Fibroblast of lung (primary cell): ENCODE measurements around the gene SHQ1. TPM values are rescaled to one million over a fixed set of nuclear protein-coding genes. Genes with fewer than 3 reads are reported as not detected.

ENCODE experiments used
- DNase-seq, 2 donors: peaks; one replicate each; pipeline versions ENCODE4 v3.0.0 to v3.0.0-alpha.2; 2010; ENCODE audit warnings: low read depth in 2 of 2
- H2AFZ ChIP-seq: 2 replicates; pipeline ENCODE4 v1.5.1; 2012; ENCODE audit warnings: low read length, control low read depth, inconsistent platforms
- H3K27ac ChIP-seq: 2 replicates; pipeline ENCODE4 v1.5.1; 2011; ENCODE audit warnings: low read length, control low read depth; ENCODE audit not compliant: insufficient read depth
- H3K27me3 ChIP-seq: 2 replicates; pipeline ENCODE4 v1.5.1; 2011; ENCODE audit warnings: mild to moderate bottlenecking, low read length; ENCODE audit not compliant: control insufficient read depth, insufficient read depth
- H3K36me3 ChIP-seq: 2 replicates; pipeline ENCODE4 v1.5.1; 2011; ENCODE audit warnings: low read length; ENCODE audit not compliant: control insufficient read depth, insufficient read depth
- H3K4me1 ChIP-seq: 2 replicates; pipeline ENCODE4 v1.5.1; 2011; ENCODE audit warnings: low read length; ENCODE audit not compliant: control insufficient read depth, insufficient read depth; ENCODE audit errors: extremely low read depth
- H3K4me2 ChIP-seq: 2 replicates; pipeline ENCODE4 v1.5.1; 2011; ENCODE audit warnings: low read length, control low read depth; ENCODE audit not compliant: insufficient read depth; ENCODE audit errors: extremely low read depth
- H3K4me3 ChIP-seq, 4 experiments: fragments of 200-600 bp in 1 of 4; sonication (generic) in 1 of 4; replicated peaks in 1 of 4; 2 replicates each; pipeline ENCODE4 v1.5.1; 2011 to 2016; ENCODE audit warnings: low read length in 4 of 4, low read depth in 3 of 4, mild to moderate bottlenecking in 3 of 4, control low read depth in 2 of 4, inconsistent platforms in 1 of 4, mixed read lengths in 1 of 4; ENCODE audit not compliant: insufficient read depth in 1 of 4; ENCODE audit errors: control extremely low read depth in 1 of 4
- H3K79me2 ChIP-seq: 2 replicates; pipeline ENCODE4 v1.5.1; 2012; ENCODE audit warnings: mild to moderate bottlenecking, low read length, inconsistent platforms; ENCODE audit not compliant: control insufficient read depth, insufficient read depth
- H3K9ac ChIP-seq: 2 replicates; pipeline ENCODE4 v1.5.1; 2011; ENCODE audit warnings: mild to moderate bottlenecking, low read length, control low read depth; ENCODE audit not compliant: insufficient read depth
- H3K9me3 ChIP-seq: 2 replicates; pipeline ENCODE4 v1.5.1; 2012; ENCODE audit warnings: low read depth, low read length; ENCODE audit not compliant: control insufficient read depth, insufficient read depth
- H4K20me1 ChIP-seq: 2 replicates; pipeline ENCODE4 v1.5.1; 2011; ENCODE audit warnings: low read length; ENCODE audit not compliant: control insufficient read depth, insufficient read depth; ENCODE audit errors: extremely low read depth
- CTCF ChIP-seq, 2 donors: IDR thresholded peaks in 1 of 2; conservative IDR thresholded peaks in 1 of 2; 1 replicate in 1 of 2; 2 replicates in 1 of 2; pipeline ENCODE4 v1.5.1; 2011 to 2012; ENCODE audit warnings: low read length in 2 of 2, control low read depth in 1 of 2, inconsistent platforms in 1 of 2, low read depth in 1 of 2, mild to moderate bottlenecking in 1 of 2
- EZH2 ChIP-seq: IDR thresholded peaks from 2 replicates; pipeline ENCODE4 v1.5.1; 2012; ENCODE audit warnings: low read length, control low read depth, mild to moderate bottlenecking; ENCODE audit errors: missing control alignments
- polyA plus RNA-seq, 2 donors: library from polyadenylated mRNA; depleted of rRNA in 1 of 2; stranded (reverse) in 1 of 2; unstranded in 1 of 2; fragments of >200 nt; gene quantifications; 2 replicates each; pipeline ENCODE4 v1.2.1, GENCODE V29; 2011 to 2012; ENCODE audit warnings: missing spikeins in 1 of 2
- total RNA-seq: library from RNA; depleted of rRNA; stranded (reverse); fragments of >200 nt; gene quantifications from 2 replicates; pipeline ENCODE4 v1.2.1, GENCODE V29; 2014

The SHQ1 gene
- total and polyA plus RNA-seq, 2 donors (not counting 1 experiment from before 2014, with no cell fraction given): 12.2 to 15.5 TPM

GRCh38 chr3:72766866-72767265 lies 81.4 kb downstream of the SHQ1 start:
- H3K9ac ChIP-seq: no peak overlapping the region
- H3K27ac ChIP-seq: no peak overlapping the region
- no peaks in the 10 kb centered on the region for H3K4me1 ChIP-seq
- no peak overlapping the region for H3K4me3 ChIP-seq
- no peaks in the 10 kb centered on the region for H4K20me1 ChIP-seq
- H2AFZ ChIP-seq: no peak overlapping the region
- H3K36me3 ChIP-seq: no peaks in the 10 kb centered on the region
- no peak for DNase-seq
- H3K79me2 ChIP-seq: no peaks in the 10 kb centered on the region
- H3K27me3 ChIP-seq: no peaks in the 10 kb centered on the region
- TF ChIP-seq CTCF (conservative IDR thresholded peaks at IDR 0.05 in 1 of 2, IDR thresholded peaks at IDR 0.05 in 1 of 2; ENCODE audit: low read depth in 1 of 2, low read length in 2 of 2) (no peak), EZH2 (no peak)
- H3K9me3 ChIP-seq: no peaks in the 10 kb centered on the region
- no peak overlapping the region for H3K4me2 ChIP-seq

DNA sequence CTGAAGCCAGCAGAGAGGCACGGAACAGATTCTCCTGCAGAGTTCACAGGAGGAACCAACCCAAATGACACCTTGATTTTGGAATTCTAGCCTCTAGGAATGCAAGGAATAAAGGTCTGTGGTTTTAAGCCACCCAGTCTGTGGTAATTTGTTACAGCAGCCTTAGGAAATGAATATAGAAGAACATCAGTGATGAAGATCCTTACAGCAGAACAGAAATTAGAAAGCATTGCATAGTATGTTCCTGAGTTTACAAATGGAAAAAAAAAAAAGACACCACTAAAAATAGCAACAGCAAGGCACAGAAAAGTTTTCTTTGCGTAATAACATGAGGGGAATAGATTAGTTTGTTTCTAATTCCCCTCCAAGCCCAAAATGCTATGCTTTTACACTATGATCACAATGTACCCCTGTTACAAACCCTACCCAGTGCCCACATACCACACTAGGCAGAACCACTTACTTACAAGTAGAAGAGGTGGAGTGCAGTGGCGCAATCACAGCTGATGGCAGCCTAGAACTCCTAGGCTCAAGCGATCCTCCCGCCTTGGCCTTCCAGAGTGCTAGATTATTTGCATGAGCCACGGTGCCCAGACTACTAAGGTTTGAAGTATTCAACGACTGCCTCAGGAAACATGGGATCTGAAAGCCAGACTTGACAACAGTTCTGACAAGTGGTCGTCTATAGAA lies 84.3 kb downstream of the SHQ1 start:
- Histone ChIP-seq H3K4me1 (no peaks in the 10 kb centered on the region), H3K4me2 (no peak overlapping the region), H3K27me3 (no peaks in the 10 kb centered on the region), H3K36me3 (no peaks in the 10 kb centered on the region), H3K9ac (no peak overlapping the region), H3K79me2 (no peaks in the 10 kb centered on the region), H2AFZ (no peak overlapping the region), H4K20me1 (no peaks in the 10 kb centered on the region), H3K4me3 (no peak overlapping the region), H3K9me3 (no peaks in the 10 kb centered on the region), H3K27ac (no peak overlapping the region)
- TF ChIP-seq EZH2 (no peak), CTCF (conservative IDR thresholded peaks at IDR 0.05 in 1 of 2, IDR thresholded peaks at IDR 0.05 in 1 of 2; ENCODE audit: low read depth in 1 of 2, low read length in 2 of 2) (no peak)
- DNase-seq: peak in 1 of 2 donors; percentile 47

GRCh38 chr3:72761410-72761809 lies 86.8 kb downstream of the SHQ1 start:
- no peak overlapping the region for H2AFZ ChIP-seq
- no peak overlapping the region for H3K4me2 ChIP-seq
- no peaks in the 10 kb centered on the region for H3K27me3 ChIP-seq
- no peaks in the 10 kb centered on the region for H3K9me3 ChIP-seq
- H3K4me3 ChIP-seq: no peak overlapping the region
- H3K36me3 ChIP-seq: no peaks in the 10 kb centered on the region
- H3K27ac ChIP-seq: no peak overlapping the region
- H3K79me2 ChIP-seq: no peaks in the 10 kb centered on the region
- no peak for DNase-seq
- no peak overlapping the region for H3K9ac ChIP-seq
- no peak for TF ChIP-seq EZH2
- TF ChIP-seq CTCF (conservative IDR thresholded peaks at IDR 0.05 in 1 of 2, IDR thresholded peaks at IDR 0.05 in 1 of 2; ENCODE audit: low read depth in 1 of 2, low read length in 2 of 2): no peak
- H3K4me1 ChIP-seq: no peaks in the 10 kb centered on the region
- H4K20me1 ChIP-seq: no peaks in the 10 kb centered on the region
